ENCODE data around the gene HES7.
"Not testable (repeated sequence)": the region's sequence is repeated elsewhere in the genome, so short reads cannot be mapped to it uniquely, and the experiment has no call there.

Gene HES7

DNA sequence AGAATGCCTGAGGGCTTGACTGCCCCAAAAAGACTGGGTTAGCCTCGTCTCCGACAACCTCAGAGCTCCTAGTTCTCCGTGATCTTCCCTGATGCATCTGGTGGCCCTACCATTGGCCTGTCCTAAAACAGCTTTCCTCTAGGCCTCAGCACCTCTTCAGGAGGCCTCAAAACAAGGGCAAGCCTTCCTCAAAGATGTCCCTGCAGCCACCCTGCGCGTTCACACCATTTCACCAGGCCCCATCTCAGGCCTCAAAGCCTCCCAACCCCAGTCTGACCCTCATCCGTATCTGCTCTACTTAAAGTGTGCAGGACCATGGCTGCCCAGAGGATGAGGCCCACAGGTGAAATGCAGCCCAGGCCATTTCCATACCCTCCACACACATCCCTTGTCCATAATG is 13.0 kb downstream of the HES7 start:
- Histone ChIP-seq H3K4me3 (ENCODE audit: low read depth, low read length) (no peak overlapping the region), H3K27me3 (ENCODE audit: insufficient read depth, low read depth, severe bottlenecking) (peaks cover 4% of the 10 kb centered on the region), H3K27ac (no peak overlapping the region), H3K36me3 (no peaks in the 10 kb centered on the region), H3K9me3 (ENCODE audit: severe bottlenecking) (no peaks in the 10 kb centered on the region)
- TF ChIP-seq CTCF (IDR thresholded peaks at IDR 0.05; ENCODE audit: low read depth, low read length), result no peak
- DNase-seq, result no peak

DNA sequence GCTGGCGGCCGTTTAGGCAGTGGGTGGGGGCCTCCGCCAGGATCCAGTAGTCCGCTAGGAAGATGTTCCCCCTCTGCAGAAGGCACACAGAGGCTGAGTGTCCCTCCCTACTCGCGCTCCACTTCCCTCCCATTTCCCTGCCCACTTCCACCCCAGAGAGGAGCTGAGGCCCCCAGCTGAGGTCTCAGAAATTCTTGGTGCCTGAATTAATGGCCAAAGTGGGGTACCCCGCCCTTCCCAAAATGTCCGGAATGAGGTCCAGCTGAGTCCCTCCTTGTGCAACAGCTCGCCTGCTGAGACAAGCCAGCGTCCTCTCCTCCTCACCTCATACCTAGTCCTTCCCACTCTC is 13.5 kb downstream of the HES7 start:
- H3K36me3 ChIP-seq, result no peaks in the 10 kb centered on the region
- H3K27ac ChIP-seq, result no peak overlapping the region
- H3K27me3 ChIP-seq (ENCODE audit: insufficient read depth, low read depth, severe bottlenecking), result peaks cover 4% of the 10 kb centered on the region
- no peak overlapping the region for H3K4me3 ChIP-seq (ENCODE audit: low read depth, low read length)
- no peaks in the 10 kb centered on the region for H3K9me3 ChIP-seq (ENCODE audit: severe bottlenecking)
- TF ChIP-seq CTCF (IDR thresholded peaks at IDR 0.05; ENCODE audit: low read depth, low read length), result no peak
- no peak for DNase-seq

DNA sequence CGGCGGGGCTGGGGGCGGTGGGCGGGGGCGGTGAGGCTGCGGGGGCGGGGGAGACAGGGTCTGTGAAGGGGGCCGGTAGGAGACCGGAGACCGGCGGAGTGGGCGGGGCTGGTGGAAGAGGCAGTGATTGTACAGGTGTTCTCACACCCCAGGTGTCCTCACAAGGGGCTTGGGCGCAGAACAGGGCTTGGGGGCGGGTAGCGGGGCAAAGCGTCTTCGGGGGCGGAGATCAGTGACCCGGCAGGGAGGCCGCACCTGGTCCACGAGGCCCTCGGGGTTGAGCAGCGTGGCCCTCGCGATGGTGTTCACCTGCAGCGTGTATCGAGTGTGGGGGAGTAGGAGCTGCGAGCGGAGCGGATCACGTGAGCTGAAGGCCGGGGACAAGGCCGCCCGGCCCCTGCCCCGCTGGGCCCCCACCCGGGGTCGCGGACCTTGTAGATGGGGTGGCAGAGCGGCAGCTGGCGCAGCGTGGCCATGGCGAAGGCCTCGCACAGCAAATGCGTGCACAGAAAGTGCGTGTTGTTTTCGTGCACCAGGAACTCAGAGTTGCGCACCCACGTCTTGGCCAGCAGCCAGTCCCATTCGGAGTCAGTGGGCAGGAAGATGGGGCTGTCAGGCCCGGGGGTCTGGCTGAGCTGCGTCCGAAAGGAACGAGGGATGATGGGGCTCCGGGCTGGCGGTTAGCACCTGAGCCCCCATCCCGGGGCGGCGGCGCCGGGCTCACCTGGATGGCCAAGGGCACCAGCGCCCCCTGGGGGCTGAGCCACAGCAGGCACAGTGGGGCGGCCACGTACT is 14.0 kb downstream of the HES7 start:
- H3K9me3 ChIP-seq (ENCODE audit: severe bottlenecking), result no peaks in the 10 kb centered on the region
- peaks cover 1% of the 10 kb centered on the region for H3K27me3 ChIP-seq (ENCODE audit: insufficient read depth, low read depth, severe bottlenecking)
- H3K27ac ChIP-seq, result no peak overlapping the region
- H3K4me3 ChIP-seq (ENCODE audit: low read depth, low read length), result no peak overlapping the region
- no peaks in the 10 kb centered on the region for H3K36me3 ChIP-seq
- TF ChIP-seq CTCF (IDR thresholded peaks at IDR 0.05; ENCODE audit: low read depth, low read length), result peak; percentile 93
- DNase-seq, result peak; percentile 74

DNA sequence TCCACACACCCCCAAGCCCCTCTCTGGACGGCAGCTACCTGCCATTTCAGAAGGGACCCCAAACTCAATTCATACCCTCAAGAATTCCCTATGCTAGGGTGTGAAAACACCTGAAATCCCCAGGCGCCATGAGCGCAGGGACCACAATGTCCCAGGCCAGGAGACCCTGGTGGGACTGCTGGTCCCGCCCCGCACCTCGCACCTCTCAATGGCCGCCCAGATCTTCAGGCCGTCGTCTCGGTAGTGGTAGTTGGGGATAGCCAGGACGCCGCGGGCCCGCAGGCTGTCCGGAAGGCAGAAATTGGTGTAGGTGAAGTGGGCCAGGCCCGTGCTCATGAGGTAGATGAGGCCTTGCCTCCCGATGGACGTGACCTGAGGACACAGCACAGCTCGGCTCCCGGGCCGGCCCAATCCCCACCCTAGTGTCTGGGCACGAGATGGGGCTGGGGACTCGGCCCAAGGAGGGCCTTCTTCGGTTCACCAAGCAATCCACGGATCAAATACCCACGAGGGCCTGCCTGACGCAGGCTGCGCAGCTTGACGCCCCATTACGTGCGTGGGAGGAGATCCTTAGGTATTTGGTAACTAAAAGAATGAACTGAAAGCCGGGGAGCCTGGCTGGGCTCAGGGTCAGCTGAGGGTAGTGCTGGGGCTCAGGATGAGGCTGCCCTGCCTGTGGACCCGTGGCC is 14.8 kb downstream of the HES7 start:
- H3K36me3 ChIP-seq, result no peaks in the 10 kb centered on the region
- no peak overlapping the region for H3K27ac ChIP-seq
- no peak for DNase-seq
- no peak for TF ChIP-seq CTCF (IDR thresholded peaks at IDR 0.05; ENCODE audit: low read depth, low read length)
- H3K4me3 ChIP-seq (ENCODE audit: low read depth, low read length), result no peak overlapping the region
- H3K9me3 ChIP-seq (ENCODE audit: severe bottlenecking), result no peaks in the 10 kb centered on the region
- H3K27me3 ChIP-seq (ENCODE audit: insufficient read depth, low read depth, severe bottlenecking), result no peaks in the 10 kb centered on the region

DNA sequence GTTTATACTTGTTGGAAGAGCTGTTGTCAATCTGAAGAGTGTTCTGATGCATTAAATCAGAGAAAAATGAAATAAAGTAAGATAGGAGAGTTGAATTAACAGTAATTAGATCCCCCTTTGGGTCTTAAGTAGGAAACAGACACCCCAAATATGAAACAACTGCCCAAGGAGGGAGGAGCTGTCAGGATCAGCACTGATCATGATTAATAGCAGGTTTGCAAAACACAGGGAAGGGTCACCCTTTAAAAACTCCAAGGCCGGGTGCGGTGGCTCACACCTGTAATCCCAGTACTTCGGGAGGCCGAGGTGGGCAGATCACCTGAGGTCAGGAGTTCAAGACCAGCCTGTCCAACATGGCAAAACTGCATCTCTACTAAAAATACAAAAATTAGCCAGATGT is 16.9 kb downstream of the HES7 start:
- DNase-seq; H3K9me3 ChIP-seq (ENCODE audit: severe bottlenecking): not testable (repeated sequence)

GRCh38 chr17:8105957-8106398 is 17.9 kb downstream of the HES7 start:
- peak; percentile 50 for DNase-seq
- H3K27ac ChIP-seq, result no peak overlapping the region
- TF ChIP-seq CTCF (IDR thresholded peaks at IDR 0.05; ENCODE audit: low read depth, low read length), result no peak
- H3K27me3 ChIP-seq (ENCODE audit: insufficient read depth, low read depth, severe bottlenecking), result no peaks in the 10 kb centered on the region
- no peaks in the 10 kb centered on the region for H3K9me3 ChIP-seq (ENCODE audit: severe bottlenecking)
- H3K4me3 ChIP-seq (ENCODE audit: low read depth, low read length), result no peak overlapping the region
- H3K36me3 ChIP-seq, result no peaks in the 10 kb centered on the region

More for the DNA sequence above, 16.9 kb downstream of the HES7 start:
- not testable (repeated sequence) for H3K27ac ChIP-seq; H3K4me3 ChIP-seq (ENCODE audit: low read depth, low read length); H3K27me3 ChIP-seq (ENCODE audit: insufficient read depth, low read depth, severe bottlenecking); H3K36me3 ChIP-seq
